HG03097 (cell line): ENCODE results near the gene NUDT22.

Experiments used
- ATAC-seq: cut with Tn5 transposase; IDR thresholded peaks from one replicate; pipeline ENCODE4 v1.9.1; 2021; ENCODE audit not compliant: unreplicated experiment, low FRiP score

NUDT22 gene

GRCh38 chr11:64268025-64268892 lies 42.2 kb downstream of the NUDT22 start:
- ATAC-seq: no peak

GRCh38 chr11:64268893-64269539 lies 42.9 kb downstream of the NUDT22 start:
- peak; percentile 15 for ATAC-seq

- ATAC-seq: peak; percentile 63
Observed at GRCh38 chr11:64269540-64270220, 43.6 kb downstream of the NUDT22 start.

DNA sequence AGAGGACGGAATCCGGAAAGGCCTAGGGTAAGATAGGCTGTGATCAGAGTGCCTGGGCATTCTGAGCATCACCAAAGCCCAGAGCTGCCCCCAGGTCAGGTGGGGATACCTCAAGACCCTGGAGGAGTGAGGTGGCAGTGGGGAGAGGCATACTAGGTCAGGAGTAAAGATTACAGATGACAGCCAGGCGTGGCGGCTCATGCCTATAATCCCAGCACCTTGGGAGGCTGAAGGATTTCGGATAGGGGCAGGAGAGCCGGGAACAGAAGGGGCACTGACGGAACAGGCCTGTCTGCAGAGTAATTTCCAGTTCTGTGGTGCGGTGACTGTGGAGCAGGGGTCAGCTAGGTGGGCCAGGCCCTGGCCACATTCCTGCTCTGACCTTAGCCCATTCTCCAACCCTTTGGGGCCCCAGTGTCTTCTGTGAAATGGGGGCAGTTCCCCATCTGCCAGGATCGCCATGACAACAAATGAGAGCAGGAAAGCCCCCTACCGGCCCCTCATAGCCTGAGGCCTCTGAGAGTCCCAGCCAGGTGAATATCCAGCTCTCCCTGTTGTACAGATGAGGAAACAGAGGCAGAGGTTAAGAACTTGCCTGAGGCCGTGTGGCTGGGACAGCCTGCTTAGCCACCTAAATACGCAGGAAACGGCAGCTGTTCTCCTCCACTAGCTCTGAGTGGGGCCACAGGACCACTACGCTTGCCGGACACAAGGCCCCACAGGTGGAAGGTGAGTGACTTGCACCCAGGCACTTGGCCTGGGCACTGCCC lies 49.1 kb downstream of the NUDT22 start:
- ATAC-seq: no peak

- no peak for ATAC-seq
Observed at GRCh38 chr11:64275841-64276240, 49.8 kb downstream of the NUDT22 start.

GRCh38 chr11:64276653-64277431 lies 50.8 kb downstream of the NUDT22 start:
- ATAC-seq: no peak

DNA sequence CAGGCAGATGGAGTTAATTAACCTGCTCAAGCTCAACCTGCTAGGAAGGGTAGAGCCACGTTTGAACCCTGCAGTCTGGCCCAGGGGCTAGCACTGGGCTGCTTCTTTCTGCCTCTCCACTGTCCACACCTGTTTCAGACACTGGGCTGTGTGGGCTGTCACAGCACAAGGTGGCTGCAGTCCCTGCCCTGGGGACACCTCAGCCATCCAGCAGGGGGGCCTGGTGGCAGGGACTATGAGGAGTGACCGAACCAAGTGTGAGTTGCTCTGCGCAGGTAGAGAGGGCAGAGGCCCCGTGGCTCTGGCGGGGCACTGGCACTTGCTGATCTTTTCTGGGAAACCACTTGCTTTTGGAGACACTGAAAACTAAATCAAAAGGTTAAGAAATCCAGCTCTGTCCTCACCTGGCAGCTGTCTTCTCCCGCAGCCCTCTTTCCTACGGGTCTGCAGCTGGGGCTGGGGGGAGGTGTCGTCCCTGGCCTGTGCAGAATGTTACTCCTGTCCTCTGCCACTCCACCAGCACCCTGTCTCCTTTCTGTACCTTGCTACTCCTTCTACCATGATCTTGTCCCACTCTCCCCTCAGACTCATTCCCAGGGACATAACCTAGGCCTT lies 52.6 kb downstream of the NUDT22 start:
- ATAC-seq: no peak
